Activated naive CD8-positive, alpha-beta T cell (primary cell): Measurements from ENCODE around the gene MARCHF3.
"Not testable (repeated sequence)": the region's sequence is repeated elsewhere in the genome, so short reads cannot be mapped to it uniquely, and the experiment has no call there.

Source experiments
- H3K27ac Mint-ChIP-seq: one replicate; pipeline ENCODE4 v1.8.0; 2021; ENCODE audit warnings: mixed read lengths
- H3K27me3 Mint-ChIP-seq: one replicate; pipeline ENCODE4 v1.8.0; 2021; ENCODE audit warnings: mixed read lengths
- H3K36me3 Mint-ChIP-seq: one replicate; pipeline ENCODE4 v1.8.0; 2021; ENCODE audit warnings: mixed read lengths
- H3K4me1 Mint-ChIP-seq: one replicate; pipeline ENCODE4 v1.8.0; 2021; ENCODE audit warnings: low read depth, mixed read lengths
- H3K4me3 Mint-ChIP-seq: one replicate; pipeline ENCODE4 v1.8.0; 2021; ENCODE audit warnings: mild to moderate bottlenecking, mixed read lengths
- H3K9me3 Mint-ChIP-seq: one replicate; pipeline ENCODE4 v1.8.0; 2021; ENCODE audit warnings: low read depth, mixed read lengths

The MARCHF3 gene

GRCh38 chr5:126865299-126865698, 165.1 kb downstream of the MARCHF3 start:
- peaks cover 14% of the 10 kb centered on the region for H3K4me1 Mint-ChIP-seq
- H3K36me3 Mint-ChIP-seq = peaks cover 10% of the 10 kb centered on the region
- H3K4me3 Mint-ChIP-seq = no peak overlapping the region
- H3K27me3 Mint-ChIP-seq = no peaks in the 10 kb centered on the region
- H3K9me3 Mint-ChIP-seq = no peaks in the 10 kb centered on the region
- H3K27ac Mint-ChIP-seq = no peak overlapping the region

DNA sequence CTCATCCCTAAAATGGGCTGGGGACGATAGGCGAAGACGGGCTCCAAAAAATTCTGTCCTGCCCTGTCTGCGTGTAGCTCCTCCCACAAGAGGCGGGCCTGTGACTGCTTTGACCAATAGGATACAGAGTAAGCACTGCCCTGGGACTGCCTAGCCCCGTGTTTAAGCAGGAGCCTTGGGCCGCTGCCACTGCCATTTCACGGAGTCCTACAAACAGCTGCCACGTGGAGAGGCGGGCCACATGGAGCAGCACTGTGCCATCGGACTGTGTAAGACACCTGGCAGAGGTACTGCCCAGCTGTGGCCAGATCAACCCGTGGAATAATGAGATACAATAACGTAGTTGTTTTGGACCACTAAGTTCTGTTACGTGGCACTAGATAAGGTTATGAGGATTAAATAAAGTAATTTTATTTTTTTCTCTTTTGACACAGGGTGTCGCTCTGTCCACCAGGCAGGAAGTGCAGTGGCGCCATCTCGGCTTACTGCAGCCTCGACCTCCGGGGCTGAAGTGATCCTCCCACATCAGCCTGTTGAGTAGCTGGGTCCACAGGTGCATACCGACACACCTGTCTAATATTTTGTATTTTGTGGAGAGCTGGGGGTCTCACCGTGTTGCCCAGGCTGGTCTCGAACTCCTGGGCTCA, 166.2 kb downstream of the MARCHF3 start:
- Mint-ChIP-seq H3K27ac (no peak overlapping the region), H3K9me3 (no peaks in the 10 kb centered on the region), H3K4me3 (no peak overlapping the region), H3K27me3 (no peaks in the 10 kb centered on the region), H3K4me1 (peaks cover 8% of the 10 kb centered on the region), H3K36me3 (peaks cover 10% of the 10 kb centered on the region)

DNA sequence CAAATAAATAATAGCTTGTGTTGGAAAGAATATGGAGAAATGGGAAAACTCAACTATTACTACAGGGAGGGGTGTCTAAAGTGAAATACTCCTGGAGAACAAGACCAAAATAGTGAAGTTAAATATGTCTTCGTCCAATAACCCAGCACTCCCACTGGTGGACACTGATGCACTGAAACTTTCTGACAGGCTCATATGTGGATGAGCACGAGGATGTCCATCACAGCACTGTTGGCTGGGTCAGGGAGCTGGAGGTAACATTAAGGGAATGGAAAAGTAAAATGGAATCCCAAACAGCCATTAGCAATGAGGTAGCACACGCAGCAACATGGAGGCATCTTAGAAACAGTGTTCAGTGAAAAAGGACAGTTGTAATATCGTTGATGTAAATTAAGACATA, 167.0 kb downstream of the MARCHF3 start:
- Mint-ChIP-seq H3K9me3 (no peaks in the 10 kb centered on the region), H3K27me3 (no peaks in the 10 kb centered on the region), H3K4me1 (peaks cover 2% of the 10 kb centered on the region), H3K36me3 (peaks cover 10% of the 10 kb centered on the region), H3K27ac (no peak overlapping the region), H3K4me3 (no peak overlapping the region)

- no peaks in the 10 kb centered on the region for H3K9me3 Mint-ChIP-seq
- H3K27me3 Mint-ChIP-seq = no peaks in the 10 kb centered on the region
- peaks cover 17% of the 10 kb centered on the region for H3K4me1 Mint-ChIP-seq
- H3K27ac Mint-ChIP-seq = no peak overlapping the region
- H3K4me3 Mint-ChIP-seq = no peak overlapping the region
- H3K36me3 Mint-ChIP-seq = peaks cover 7% of the 10 kb centered on the region
Observed at GRCh38 chr5:126858441-126858840, 171.9 kb downstream of the MARCHF3 start.

GRCh38 chr5:126857472-126858410, 172.6 kb downstream of the MARCHF3 start:
- no peak overlapping the region for H3K4me3 Mint-ChIP-seq
- H3K27me3 Mint-ChIP-seq = no peaks in the 10 kb centered on the region
- H3K4me1 Mint-ChIP-seq = peaks cover 24% of the 10 kb centered on the region
- no peaks in the 10 kb centered on the region for H3K9me3 Mint-ChIP-seq
- no peak overlapping the region for H3K27ac Mint-ChIP-seq
- peaks cover 7% of the 10 kb centered on the region for H3K36me3 Mint-ChIP-seq

- H3K27me3 Mint-ChIP-seq = no peaks in the 10 kb centered on the region
- no peak overlapping the region for H3K27ac Mint-ChIP-seq
- H3K9me3 Mint-ChIP-seq = no peaks in the 10 kb centered on the region
- H3K4me1 Mint-ChIP-seq = peaks cover 46% of the 10 kb centered on the region
- H3K4me3 Mint-ChIP-seq = peak overlapping the region; percentile 27
- peaks cover 6% of the 10 kb centered on the region for H3K36me3 Mint-ChIP-seq
Observed at GRCh38 chr5:126855266-126855665, 175.1 kb downstream of the MARCHF3 start.

DNA sequence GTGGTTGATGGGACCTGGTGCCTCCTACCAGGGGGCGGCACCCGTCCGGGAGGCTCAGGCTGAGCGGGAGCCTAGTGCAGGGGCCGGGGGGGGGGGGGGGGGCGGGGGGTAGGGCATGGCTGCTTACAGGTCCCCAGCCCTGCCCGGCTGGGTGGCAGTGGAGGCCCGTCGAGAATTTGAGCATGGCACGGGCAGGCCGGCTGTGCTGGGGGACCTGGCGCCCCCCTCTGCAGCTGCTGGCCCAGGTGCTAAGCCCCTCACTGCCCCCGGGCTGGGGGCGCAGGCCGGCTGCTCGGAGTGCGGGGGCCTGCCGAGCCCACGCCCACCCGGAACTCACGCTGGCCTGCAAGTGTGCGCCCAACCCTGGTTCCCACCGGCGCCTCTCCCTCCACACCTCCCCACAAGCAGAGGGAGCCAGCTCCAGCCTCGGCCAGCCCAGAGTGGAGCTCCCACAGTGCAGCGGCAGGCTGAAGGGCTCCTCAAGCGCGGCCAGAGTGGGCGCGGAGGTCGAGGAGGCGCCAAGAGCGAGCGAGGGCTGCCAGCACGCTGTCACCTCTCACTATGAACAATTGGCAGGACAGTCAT, 175.7 kb downstream of the MARCHF3 start:
- Mint-ChIP-seq H3K4me3 (no peak overlapping the region), H3K36me3 (peaks cover 6% of the 10 kb centered on the region), H3K9me3 (no peaks in the 10 kb centered on the region), H3K27me3 (no peaks in the 10 kb centered on the region), H3K4me1 (peaks cover 46% of the 10 kb centered on the region), H3K27ac (no peak overlapping the region)

GRCh38 chr5:126853541-126854307, 176.6 kb downstream of the MARCHF3 start:
- Mint-ChIP-seq H3K4me1 (peaks cover 49% of the 10 kb centered on the region), H3K27ac (peak overlapping the region; percentile 84), H3K4me3 (peak overlapping the region; percentile 83)
- H3K36me3 Mint-ChIP-seq, H3K9me3 Mint-ChIP-seq, H3K27me3 Mint-ChIP-seq: not testable (repeated sequence)

GRCh38 chr5:126852841-126853271, 177.5 kb downstream of the MARCHF3 start:
- Mint-ChIP-seq H3K27me3 (no peaks in the 10 kb centered on the region), H3K36me3 (peaks cover 6% of the 10 kb centered on the region), H3K4me1 (peaks cover 54% of the 10 kb centered on the region), H3K4me3 (peak overlapping the region; percentile 83), H3K9me3 (no peaks in the 10 kb centered on the region), H3K27ac (peak overlapping the region; percentile 84)

DNA sequence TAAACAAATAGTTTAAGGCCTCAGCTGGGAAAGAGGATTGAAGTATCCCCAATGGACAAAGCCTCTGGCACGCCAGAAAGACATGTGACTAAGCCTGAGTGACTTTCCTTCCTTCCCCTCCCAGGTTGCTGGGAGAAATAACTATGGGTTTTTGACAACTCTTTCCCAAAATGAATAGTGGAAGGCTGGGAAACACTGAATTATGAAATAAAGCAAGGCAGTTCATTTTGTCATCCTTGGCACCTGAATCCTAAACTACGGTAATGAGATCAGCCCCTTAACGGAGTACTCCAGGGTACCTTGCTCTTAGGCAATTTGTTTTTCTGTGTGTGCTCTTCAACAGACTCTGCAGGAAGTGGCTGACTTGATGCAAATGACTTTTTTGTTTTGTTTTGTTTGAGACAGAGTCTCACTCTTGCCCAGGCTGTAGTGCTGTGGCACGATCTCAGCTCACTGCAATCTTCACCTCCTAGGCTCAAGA, 178.2 kb downstream of the MARCHF3 start:
- Mint-ChIP-seq H3K4me1 (peaks cover 60% of the 10 kb centered on the region), H3K9me3 (no peaks in the 10 kb centered on the region), H3K27me3 (no peaks in the 10 kb centered on the region), H3K36me3 (peaks cover 5% of the 10 kb centered on the region), H3K27ac (peak overlapping the region; percentile 84), H3K4me3 (peak overlapping the region; percentile 83)

- peaks cover 66% of the 10 kb centered on the region for H3K4me1 Mint-ChIP-seq
- no peaks in the 10 kb centered on the region for H3K27me3 Mint-ChIP-seq
- H3K9me3 Mint-ChIP-seq = no peaks in the 10 kb centered on the region
- H3K27ac Mint-ChIP-seq = peak overlapping the region; percentile 70
- peaks cover 4% of the 10 kb centered on the region for H3K36me3 Mint-ChIP-seq
- H3K4me3 Mint-ChIP-seq = peak overlapping the region; percentile 83
Observed at GRCh38 chr5:126851501-126852011, 178.8 kb downstream of the MARCHF3 start.

DNA sequence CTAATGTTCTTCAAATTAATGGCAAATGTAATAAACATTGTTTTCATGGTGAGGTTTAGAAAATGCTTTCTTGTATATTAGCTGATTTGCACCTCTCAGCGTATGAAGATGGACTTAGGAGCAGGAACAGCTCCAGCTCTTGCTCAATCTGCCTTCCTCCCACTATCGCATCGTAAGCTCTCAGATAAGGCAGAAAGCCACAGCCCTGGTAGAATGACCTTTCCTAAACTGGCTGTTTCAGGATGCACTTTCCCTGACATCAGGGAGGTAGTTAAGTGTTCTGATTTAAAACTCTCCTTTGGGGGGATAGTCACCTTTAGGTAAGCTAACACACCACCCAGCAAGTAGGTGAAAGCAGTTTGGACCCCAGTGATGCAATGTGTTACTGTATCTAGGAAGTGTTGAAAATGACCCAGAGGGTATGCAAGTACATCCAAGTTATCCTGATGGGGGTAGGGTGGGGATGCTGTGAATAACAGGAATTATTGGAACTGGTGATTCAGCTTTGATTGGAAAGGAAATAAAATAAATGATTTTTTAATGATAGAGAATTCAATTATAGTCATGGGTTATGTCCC, 181.2 kb downstream of the MARCHF3 start:
- Mint-ChIP-seq H3K27me3 (no peaks in the 10 kb centered on the region), H3K36me3 (peaks cover 2% of the 10 kb centered on the region), H3K9me3 (no peaks in the 10 kb centered on the region), H3K4me3 (no peak overlapping the region), H3K27ac (peak overlapping the region; percentile 1), H3K4me1 (peaks cover 76% of the 10 kb centered on the region)

DNA sequence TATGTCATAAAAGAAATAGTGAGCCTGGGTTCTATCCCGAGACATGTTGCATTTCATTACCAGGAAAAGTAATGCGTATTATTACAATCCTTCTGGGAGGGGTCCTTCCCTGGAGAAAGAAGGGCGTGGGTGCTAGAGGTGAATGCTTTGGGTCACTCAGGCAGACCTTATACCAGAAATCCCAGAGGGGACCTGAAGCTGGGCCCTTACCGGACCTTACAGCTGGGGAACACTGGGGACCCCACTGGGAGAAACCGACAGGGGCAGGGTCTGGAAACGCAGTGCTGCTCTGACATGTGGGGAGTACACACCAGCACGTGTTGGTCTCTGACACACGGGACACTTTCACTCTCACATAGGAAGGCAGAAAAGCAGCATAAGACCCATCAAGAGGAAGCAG, 182.1 kb downstream of the MARCHF3 start:
- H3K4me3 Mint-ChIP-seq = no peak overlapping the region
- no peak overlapping the region for H3K27ac Mint-ChIP-seq
- H3K4me1 Mint-ChIP-seq = peaks cover 66% of the 10 kb centered on the region
- H3K36me3 Mint-ChIP-seq = peaks cover 2% of the 10 kb centered on the region
- no peaks in the 10 kb centered on the region for H3K27me3 Mint-ChIP-seq
- no peaks in the 10 kb centered on the region for H3K9me3 Mint-ChIP-seq

GRCh38 chr5:126847826-126848251, 182.5 kb downstream of the MARCHF3 start:
- no peaks in the 10 kb centered on the region for H3K9me3 Mint-ChIP-seq

More at GRCh38 chr5:126847826-126848251, 182.5 kb downstream of the MARCHF3 start:
- Mint-ChIP-seq H3K4me1 (peaks cover 62% of the 10 kb centered on the region), H3K4me3 (no peak overlapping the region), H3K27ac (peak overlapping the region; percentile 1), H3K27me3 (no peaks in the 10 kb centered on the region), H3K36me3 (peaks cover 2% of the 10 kb centered on the region)
